ENCODE measurements around the gene PSMD8. TPM values are rescaled to one million over a fixed set of nuclear protein-coding genes. Genes with fewer than 3 reads are reported as not detected.

Gene PSMD8
- total and polyA plus RNA-seq, 2 of the 8 experiments (the other 6 are each of a cell fraction or from before 2014, with no cell fraction given), result 170 to 486 TPM

- H3K4me3 ChIP-seq (ENCODE audit: extremely low read depth in 1 of 4, insufficient read depth in 2 of 4, low read depth in 3 of 4, low read length in 4 of 4), result no peak overlapping the region
- H3K36me3 ChIP-seq (ENCODE audit: control insufficient read depth in 2 of 4, insufficient read depth in 4 of 4, low read length in 3 of 4), result no peaks in the 10 kb centered on the region; a peak in 1 of 8 replicates
- H3K9ac ChIP-seq (replicated peaks in 1 of 4; ENCODE audit: extremely low read depth in 1 of 4, low read depth in 3 of 4, low read length in 3 of 4), result no peak overlapping the region
- H3K23me2 ChIP-seq (ENCODE audit: low read depth, low read length), result peaks cover 12% of the 10 kb centered on the region
- no peak overlapping the region for H2BK15ac ChIP-seq (ENCODE audit: low read length)
- no peak overlapping the region for H2BK12ac ChIP-seq (ENCODE audit: low read depth, low read length)
- H4K91ac ChIP-seq (replicated peaks; ENCODE audit: insufficient read length, low read length), result no peak overlapping the region
- no peak overlapping the region for H2BK120ac ChIP-seq (replicated peaks; ENCODE audit: low read depth, low read length)
- H3K27me3 ChIP-seq (replicated peaks in 1 of 4; ENCODE audit: control insufficient read depth in 3 of 4, extremely low read depth in 1 of 4, insufficient read depth in 3 of 4, low read length in 3 of 4), result no peaks in the 10 kb centered on the region
- H3K27ac ChIP-seq (ENCODE audit: low read depth, low read length), result no peak overlapping the region
- no peak overlapping the region for H2BK5ac ChIP-seq (ENCODE audit: low read depth, low read length)
- CTCF ChIA-PET (ENCODE audit: partially characterized antibody), result interaction anchor here (1.0 to 6.7 kb wide), 5 partner anchors 13 to 100 kb away, joined by 3 to 100 read pairs (median 4); no protein-coding TSS in a partner anchor
- FAIRE-seq (no peak), DNase-seq (ENCODE audit: low read depth in 1 of 2, low spot score in 2 of 2) (no peak)
- no peak overlapping the region for H2AFZ ChIP-seq (ENCODE audit: low read length)
- H4K20me1 ChIP-seq (replicated peaks in 1 of 2; ENCODE audit: control insufficient read depth in 1 of 2, insufficient read depth in 2 of 2, low read length in 2 of 2), result no peaks in the 10 kb centered on the region
- H2AK5ac ChIP-seq (ENCODE audit: low read depth, low read length), result no peak overlapping the region
- H3K18ac ChIP-seq (ENCODE audit: extremely low read depth, low read length), result no peak overlapping the region
- H4K8ac ChIP-seq (ENCODE audit: extremely low read depth, insufficient read depth, low read length), result no peak overlapping the region
- H3K4me1 ChIP-seq (replicated peaks in 1 of 4; ENCODE audit: control insufficient read depth in 3 of 4, insufficient read depth in 4 of 4, low read length in 3 of 4), result peaks cover 0 to 5% (median 4%) of the 10 kb centered on the region in 4 experiments; a peak in 5 of 7 replicates
- POLR2A ChIA-PET (ENCODE audit: partially characterized antibody), result interaction anchor here (1.6 kb wide), 1 partner anchor 13 kb away, joined by 7 read pairs; the partner anchor contains the start of gene KCNK6
- no peaks in the 10 kb centered on the region for H3K79me2 ChIP-seq (ENCODE audit: control insufficient read depth in 1 of 2, insufficient read depth in 2 of 2, low read length in 2 of 2)
- 88% methylated on average over 9 of the region's 9 CpGs; no CpG with 5 or more reads in 1 of the 2 experiments for WGBS, 2 experiments (ENCODE audit: extremely low coverage in 1 of 2, insufficient coverage in 1 of 2, insufficient read length in 1 of 2, insufficient replicate concordance in 2 of 2, low coverage in 1 of 2, low lambda C conversion rate in 2 of 2, missing lambda C conversion rate in 1 of 2)
- no peaks in the 10 kb centered on the region for H3K79me1 ChIP-seq (ENCODE audit: low read depth, low read length)
- H3K14ac ChIP-seq (ENCODE audit: insufficient read length), result no peak overlapping the region
- no peak overlapping the region for H3K23ac ChIP-seq (ENCODE audit: insufficient read length)
- H3K56ac ChIP-seq (replicated peaks; ENCODE audit: insufficient read length, low read depth, low read length), result no peak overlapping the region
- H3K4me2 ChIP-seq (ENCODE audit: insufficient read depth in 1 of 2, low read depth in 2 of 2, low read length in 2 of 2), result no peak overlapping the region
- TF ChIP-seq, protein P1, sequence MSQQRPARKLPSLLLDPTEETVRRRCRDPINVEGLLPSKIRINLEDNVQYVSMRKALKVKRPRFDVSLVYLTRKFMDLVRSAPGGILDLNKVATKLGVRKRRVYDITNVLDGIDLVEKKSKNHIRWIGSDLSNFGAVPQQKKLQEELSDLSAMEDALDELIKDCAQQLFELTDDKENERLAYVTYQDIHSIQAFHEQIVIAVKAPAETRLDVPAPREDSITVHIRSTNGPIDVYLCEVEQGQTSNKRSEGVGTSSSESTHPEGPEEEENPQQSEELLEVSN (IDR thresholded peaks at IDR 0.05), result no peak
- TF ChIP-seq SUZ12 (IDR thresholded peaks at IDR 0.05; ENCODE audit: low read length), result no peak
- TF ChIP-seq HDAC6 (IDR thresholded peaks at IDR 0.05; ENCODE audit: low read depth, low read length), result no peak
- no peak overlapping the region for H2BK20ac ChIP-seq (ENCODE audit: low read length)
- H3K4ac ChIP-seq (replicated peaks; ENCODE audit: insufficient read length, low read depth, low read length), result no peak overlapping the region
- H3K9me3 ChIP-seq (ENCODE audit: insufficient read depth in 2 of 2, low read depth in 1 of 2, low read length in 1 of 2), result no peaks in the 10 kb centered on the region
- H4K5ac ChIP-seq (ENCODE audit: insufficient read length, low read depth, low read length), result no peak overlapping the region
These were observed 41.1 kb upstream of the PSMD8 start for GRCh38 chr19:38333245-38333644.

Measured in H1 (cell line).